Liver (tissue), 9 donors: Measurements from ENCODE around the gene LINC00305. TPM values are rescaled to one million over a fixed set of nuclear protein-coding genes. Genes with fewer than 3 reads are reported as not detected.

Experiments used
- DNase-seq: peaks from one replicate; pipeline ENCODE4 v3.0.0-alpha.2; 2017; ENCODE audit warnings: low spot score
- H3K27ac ChIP-seq, 2 donors: one replicate each; pipeline ENCODE4 v1.7.0; 2013; ENCODE audit warnings: inconsistent platforms in 2 of 2, low read length in 2 of 2, control low read depth in 1 of 2, low read depth in 1 of 2, mild to moderate bottlenecking in 1 of 2
- H3K27me3 ChIP-seq, 4 donors: one replicate each; pipeline versions ENCODE4 v1.6.1 to v1.7.0; 2013; ENCODE audit warnings: low read length in 3 of 4, inconsistent platforms in 1 of 4, mild to moderate bottlenecking in 1 of 4, moderate library complexity in 1 of 4; ENCODE audit not compliant: control insufficient read depth in 4 of 4, insufficient read depth in 4 of 4
- H3K36me3 ChIP-seq, 4 donors: one replicate each; pipeline versions ENCODE4 v1.6.1 to v1.7.0; 2013; ENCODE audit warnings: low read length in 3 of 4, mild to moderate bottlenecking in 3 of 4, low read depth in 1 of 4, moderate library complexity in 1 of 4; ENCODE audit not compliant: control insufficient read depth in 4 of 4, insufficient read depth in 3 of 4
- H3K4me1 ChIP-seq, 4 donors: one replicate each; pipeline versions ENCODE4 v1.6.1 to v1.7.0; 2013; ENCODE audit warnings: low read length in 3 of 4, mild to moderate bottlenecking in 3 of 4, moderate library complexity in 1 of 4; ENCODE audit not compliant: control insufficient read depth in 4 of 4, insufficient read depth in 4 of 4
- H3K4me3 ChIP-seq, 3 donors: one replicate each; pipeline versions ENCODE4 v1.6.1 to v1.7.0; 2013; ENCODE audit warnings: low read length in 3 of 3, control low read depth in 1 of 3, low read depth in 1 of 3, mild to moderate bottlenecking in 1 of 3
- H3K9ac ChIP-seq, 2 donors: one replicate each; pipeline ENCODE4 v1.7.0; 2013; ENCODE audit warnings: low read length in 2 of 2, mild to moderate bottlenecking in 2 of 2, moderate library complexity in 2 of 2, control low read depth in 1 of 2, low read depth in 1 of 2
- H3K9me3 ChIP-seq, 4 donors: one replicate each; pipeline versions ENCODE4 v1.6.1 to v1.7.0; 2013; ENCODE audit warnings: low read length in 3 of 4; ENCODE audit not compliant: control insufficient read depth in 4 of 4
- CTCF ChIP-seq: fragments of 150-350 bp; IDR thresholded peaks from 2 replicates; pipeline ENCODE4 v1.5.1; 2017; ENCODE audit warnings: improper control_type of control experiment, low read depth, low read length; ENCODE audit not compliant: missing input control
- EGR1 ChIP-seq, 2 donors: IDR thresholded peaks; 2 replicates each; pipeline ENCODE4 v1.6.1; 2016 to 2018; ENCODE audit warnings: antibody characterized with exemption in 2 of 2, low read depth in 2 of 2
- FOXA1 ChIP-seq: IDR thresholded peaks from 2 replicates; pipeline ENCODE4 v1.6.1; 2016; ENCODE audit warnings: antibody characterized with exemption
- FOXA2 ChIP-seq: IDR thresholded peaks from 2 replicates; pipeline ENCODE4 v1.6.1; 2016; ENCODE audit warnings: antibody characterized with exemption
- GABPA ChIP-seq, 2 donors: IDR thresholded peaks in 1 of 2; conservative IDR thresholded peaks in 1 of 2; 2 replicates each; pipeline ENCODE4 v1.6.1; 2016; ENCODE audit warnings: antibody characterized with exemption in 2 of 2, mild to moderate bottlenecking in 1 of 2, moderate library complexity in 1 of 2
- HNF4A ChIP-seq, 2 donors: conservative IDR thresholded peaks; 2 replicates each; pipeline ENCODE4 v1.6.1; 2016; ENCODE audit warnings: antibody characterized with exemption in 2 of 2, mild to moderate bottlenecking in 2 of 2
- HNF4G ChIP-seq: IDR thresholded peaks from 2 replicates; pipeline ENCODE4 v1.6.1; 2016; ENCODE audit warnings: antibody characterized with exemption
- JUND ChIP-seq, 2 donors: IDR thresholded peaks; 2 replicates each; pipeline ENCODE4 v1.6.1; 2016; ENCODE audit warnings: antibody characterized with exemption in 2 of 2
- NR2F2 ChIP-seq: IDR thresholded peaks from 2 replicates; pipeline ENCODE4 v1.6.1; 2016; ENCODE audit warnings: antibody characterized with exemption
- RAD21 ChIP-seq, 2 donors: IDR thresholded peaks; 2 replicates each; pipeline ENCODE4 v1.6.1; 2016; ENCODE audit warnings: antibody characterized with exemption in 2 of 2, mild to moderate bottlenecking in 2 of 2
- REST ChIP-seq: IDR thresholded peaks from 2 replicates; pipeline ENCODE4 v1.6.1; 2016; ENCODE audit warnings: antibody characterized with exemption, mild to moderate bottlenecking
- RXRA ChIP-seq, 2 donors: IDR thresholded peaks; 2 replicates each; pipeline ENCODE4 v1.6.1; 2017 to 2018; ENCODE audit warnings: antibody characterized with exemption in 2 of 2, mild to moderate bottlenecking in 1 of 2
- SP1 ChIP-seq: IDR thresholded peaks from 2 replicates; pipeline ENCODE4 v1.6.1; 2018; ENCODE audit warnings: antibody characterized with exemption, mild to moderate bottlenecking
- TAF1 ChIP-seq: conservative IDR thresholded peaks from 2 replicates; pipeline ENCODE4 v1.6.1; 2016; ENCODE audit warnings: antibody characterized with exemption, mild to moderate bottlenecking
- YY1 ChIP-seq: IDR thresholded peaks from 2 replicates; pipeline ENCODE4 v1.6.1; 2016; ENCODE audit warnings: antibody characterized with exemption, mild to moderate bottlenecking
- WGBS: extraction: QIAGEN DNeasy Blood & Tissue Kit; methylation state at CpG from one replicate; pipeline ENCODE4 v1.1.7; 2013; 5-methylcytosine and 5-hydroxymethylcytosine counted together
- polyA plus RNA-seq, 2 donors: library from polyadenylated mRNA; stranded (reverse) in 1 of 2; unstranded in 1 of 2; fragments of 200-250 nt in 1 of 2; fragments of >200 nt in 1 of 2; fragmentation: Nextera tagmentation in 1 of 2; extraction: Ambion mirVana in 1 of 2; gene quantifications; one replicate each; pipeline versions ENCODE4 v1.2.1 to v1.2.3, GENCODE V29; 2013 to 2015
- total RNA-seq, 2 donors: library from RNA; depleted of rRNA; stranded (reverse); fragments of >200 nt; gene quantifications; one replicate each; pipeline ENCODE4 v1.2.3, GENCODE V29; 2014
- TF ChIP-seq, protein P1 (sequence below): IDR thresholded peaks from 2 replicates; pipeline ENCODE4 v1.6.1; 2016; ENCODE audit warnings: antibody characterized with exemption
- TF ChIP-seq, protein P2 (sequence below): IDR thresholded peaks from 2 replicates; pipeline ENCODE4 v1.6.1; 2016; ENCODE audit warnings: antibody characterized with exemption
- TF ChIP-seq, protein P3 (sequence below): IDR thresholded peaks from 2 replicates; pipeline ENCODE4 v1.6.1; 2016; ENCODE audit warnings: antibody characterized with exemption
- donor health status: healthy.
- donor health status: healthy.
- donor health status: healthy.
- donor health status: healthy.
- donor health status: healthy.

Gene LINC00305
- total and polyA plus RNA-seq, 4 donors: 0.84 TPM; not detected in 3

GRCh38 chr18:64095056-64095455 lies 53.8 kb downstream of the LINC00305 start:
- H3K27me3 ChIP-seq: no peaks in the 10 kb centered on the region
- no peak overlapping the region for H3K27ac ChIP-seq
- TF ChIP-seq TAF1: no peak
- no peak for TF ChIP-seq GABPA (IDR thresholded peaks at IDR 0.05 in 1 of 2, conservative IDR thresholded peaks at IDR 0.05 in 1 of 2)
- TF ChIP-seq HNF4A (conservative IDR thresholded peaks at IDR 0.05): no peak
- TF ChIP-seq, protein P1, sequence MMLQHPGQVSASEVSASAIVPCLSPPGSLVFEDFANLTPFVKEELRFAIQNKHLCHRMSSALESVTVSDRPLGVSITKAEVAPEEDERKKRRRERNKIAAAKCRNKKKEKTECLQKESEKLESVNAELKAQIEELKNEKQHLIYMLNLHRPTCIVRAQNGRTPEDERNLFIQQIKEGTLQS: no peak
- TF ChIP-seq, protein P2, sequence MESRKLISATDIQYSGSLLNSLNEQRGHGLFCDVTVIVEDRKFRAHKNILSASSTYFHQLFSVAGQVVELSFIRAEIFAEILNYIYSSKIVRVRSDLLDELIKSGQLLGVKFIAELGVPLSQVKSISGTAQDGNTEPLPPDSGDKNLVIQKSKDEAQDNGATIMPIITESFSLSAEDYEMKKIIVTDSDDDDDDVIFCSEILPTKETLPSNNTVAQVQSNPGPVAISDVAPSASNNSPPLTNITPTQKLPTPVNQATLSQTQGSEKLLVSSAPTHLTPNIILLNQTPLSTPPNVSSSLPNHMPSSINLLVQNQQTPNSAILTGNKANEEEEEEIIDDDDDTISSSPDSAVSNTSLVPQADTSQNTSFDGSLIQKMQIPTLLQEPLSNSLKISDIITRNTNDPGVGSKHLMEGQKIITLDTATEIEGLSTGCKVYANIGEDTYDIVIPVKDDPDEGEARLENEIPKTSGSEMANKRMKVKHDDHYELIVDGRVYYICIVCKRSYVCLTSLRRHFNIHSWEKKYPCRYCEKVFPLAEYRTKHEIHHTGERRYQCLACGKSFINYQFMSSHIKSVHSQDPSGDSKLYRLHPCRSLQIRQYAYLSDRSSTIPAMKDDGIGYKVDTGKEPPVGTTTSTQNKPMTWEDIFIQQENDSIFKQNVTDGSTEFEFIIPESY: no peak
- no peak for TF ChIP-seq HNF4G
- TF ChIP-seq FOXA2: no peak
- TF ChIP-seq EGR1 (IDR thresholded peaks at IDR 0.05; ENCODE audit: low read depth in 2 of 2): no peak
- no peak for TF ChIP-seq CTCF
- no peak for TF ChIP-seq JUND (IDR thresholded peaks at IDR 0.05)
- TF ChIP-seq REST: no peak
- TF ChIP-seq RAD21 (IDR thresholded peaks at IDR 0.05): no peak
- no peak for TF ChIP-seq YY1
- no peak for TF ChIP-seq NR2F2
- no peak for TF ChIP-seq RXRA (IDR thresholded peaks at IDR 0.05)
- no peak for TF ChIP-seq FOXA1
- no peak for TF ChIP-seq SP1
- TF ChIP-seq, protein P3, sequence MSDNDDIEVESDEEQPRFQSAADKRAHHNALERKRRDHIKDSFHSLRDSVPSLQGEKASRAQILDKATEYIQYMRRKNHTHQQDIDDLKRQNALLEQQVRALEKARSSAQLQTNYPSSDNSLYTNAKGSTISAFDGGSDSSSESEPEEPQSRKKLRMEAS: no peak
- H3K4me3 ChIP-seq: no peak overlapping the region
- no peaks in the 10 kb centered on the region for H3K9me3 ChIP-seq
- DNase-seq: no peak
- 72% methylated on average over 1 of the region's 1 CpG for WGBS
- no peaks in the 10 kb centered on the region for H3K36me3 ChIP-seq
- H3K4me1 ChIP-seq: no peaks in the 10 kb centered on the region
- H3K9ac ChIP-seq: no peak overlapping the region

DNA sequence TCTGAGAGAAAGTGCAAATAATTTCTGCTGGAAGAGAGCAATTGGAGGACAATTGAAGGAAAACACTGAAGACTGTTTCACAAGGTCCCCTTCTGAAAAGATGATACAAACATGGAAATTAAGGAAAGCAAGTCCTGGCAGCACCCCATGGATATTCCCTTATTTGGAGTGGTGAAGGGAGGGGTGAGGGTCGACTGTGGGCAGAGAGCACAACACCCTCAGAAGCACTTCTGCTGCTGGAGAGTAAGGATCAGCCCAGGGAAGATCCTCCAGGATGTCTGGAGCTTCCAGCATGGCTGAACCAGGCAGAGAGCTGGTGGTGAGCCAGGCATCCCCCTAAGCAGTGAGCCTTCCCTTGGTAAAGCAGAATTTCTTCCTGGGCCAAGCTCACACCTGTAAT lies 54.7 kb downstream of the LINC00305 start:
- Histone ChIP-seq H3K4me3 (no peak overlapping the region), H3K4me1 (no peaks in the 10 kb centered on the region), H3K27ac (no peak overlapping the region), H3K27me3 (no peaks in the 10 kb centered on the region), H3K9me3 (no peaks in the 10 kb centered on the region), H3K9ac (no peak overlapping the region), H3K36me3 (no peaks in the 10 kb centered on the region)
- 23% methylated on average over 1 of the region's 1 CpG for WGBS
- DNase-seq: no peak
- TF ChIP-seq RAD21 (IDR thresholded peaks at IDR 0.05): no peak
- TF ChIP-seq TAF1: no peak
- TF ChIP-seq, protein P3: no peak
- no peak for TF ChIP-seq SP1
- no peak for TF ChIP-seq FOXA2
- no peak for TF ChIP-seq NR2F2
- TF ChIP-seq, protein P2: no peak
- TF ChIP-seq REST: no peak
- TF ChIP-seq HNF4A (conservative IDR thresholded peaks at IDR 0.05): no peak
- TF ChIP-seq GABPA (IDR thresholded peaks at IDR 0.05 in 1 of 2, conservative IDR thresholded peaks at IDR 0.05 in 1 of 2): no peak
- TF ChIP-seq YY1: no peak
- TF ChIP-seq RXRA (IDR thresholded peaks at IDR 0.05): no peak
